OCI-LY3 (cell line): Measurements from ENCODE around the gene RHCE.
"Not testable (repeated sequence)": the region's sequence is repeated elsewhere in the genome, so short reads cannot be mapped to it uniquely, and the experiment has no call there.

Experiments used
- H2AFZ ChIP-seq: fragments of 200-600, 300-600 bp; shearing (Covaris generic); 2 replicates; pipeline ENCODE4 v1.6.0; 2014; ENCODE audit warnings: antibody characterized with exemption, low read depth, low read length
- H3K27ac ChIP-seq: fragments of 200-600, 300-600 bp; sonication (generic); 2 replicates; pipeline ENCODE4 v1.5.1; 2014; ENCODE audit warnings: mild to moderate bottlenecking, low read length, moderate library complexity, mixed read lengths
- H3K27me3 ChIP-seq: fragments of 200-600, 300-600 bp; sonication (generic); 2 replicates; pipeline ENCODE4 v1.6.1; 2014; ENCODE audit warnings: low read depth, low read length, mixed read lengths
- H3K36me3 ChIP-seq: fragments of 200-600, 300-600 bp; sonication (generic); replicated peaks from 2 replicates; pipeline ENCODE3; 2014; ENCODE audit warnings: low read depth, low read length, mixed read lengths
- H3K4me1 ChIP-seq: fragments of 300-600, 200-600 bp; sonication (generic); 2 replicates; pipeline ENCODE4 v1.6.1; 2014; ENCODE audit warnings: low read length, mixed read lengths
- H3K4me2 ChIP-seq: fragments of 200-600, 300-600 bp; sonication (generic); 2 replicates; pipeline ENCODE4 v1.6.1; 2014; ENCODE audit warnings: low read length, mixed read lengths
- H3K4me3 ChIP-seq: fragments of 300-600, 200-600 bp; sonication (generic); 2 replicates; pipeline ENCODE4 v1.5.1; 2014; ENCODE audit warnings: antibody characterized with exemption, mild to moderate bottlenecking, low read length, moderate library complexity
- H3K79me2 ChIP-seq: fragments of 300-600, 200-600 bp; shearing (Covaris generic); 2 replicates; pipeline ENCODE4 v1.6.1; 2014; ENCODE audit warnings: mild to moderate bottlenecking, low read length, mixed read lengths
- H3K9ac ChIP-seq: fragments of 300-600, 200-600 bp; shearing (Covaris generic); 2 replicates; pipeline ENCODE4 v1.6.0; 2014; ENCODE audit warnings: mild to moderate bottlenecking, low read length, moderate library complexity
- H3K9me3 ChIP-seq: fragments of 200-600, 300-600 bp; shearing (Covaris generic); 2 replicates; pipeline ENCODE4 v1.6.1; 2014; ENCODE audit warnings: low read length, mixed read lengths; ENCODE audit not compliant: insufficient read depth
- H4K20me1 ChIP-seq: fragments of 200-600, 300-600 bp; sonication (generic); 2 replicates; pipeline ENCODE4 v1.6.1; 2016; ENCODE audit warnings: low read length, mixed read lengths; ENCODE audit not compliant: insufficient read depth
- EZH2phosphoT487 ChIP-seq: fragments of 200-600 bp; shearing (Covaris generic); IDR thresholded peaks from 2 replicates; pipeline ENCODE4 v1.6.1; 2018; ENCODE audit warnings: antibody characterized with exemption, mixed run types, low read depth
- TF ChIP-seq, protein P1 (sequence below): fragments of 200-600, 300-600 bp; sonication (generic); IDR thresholded peaks from 2 replicates; pipeline ENCODE4 v1.5.1; 2014; ENCODE audit warnings: antibody characterized with exemption, low read length, low read depth

The RHCE gene

DNA sequence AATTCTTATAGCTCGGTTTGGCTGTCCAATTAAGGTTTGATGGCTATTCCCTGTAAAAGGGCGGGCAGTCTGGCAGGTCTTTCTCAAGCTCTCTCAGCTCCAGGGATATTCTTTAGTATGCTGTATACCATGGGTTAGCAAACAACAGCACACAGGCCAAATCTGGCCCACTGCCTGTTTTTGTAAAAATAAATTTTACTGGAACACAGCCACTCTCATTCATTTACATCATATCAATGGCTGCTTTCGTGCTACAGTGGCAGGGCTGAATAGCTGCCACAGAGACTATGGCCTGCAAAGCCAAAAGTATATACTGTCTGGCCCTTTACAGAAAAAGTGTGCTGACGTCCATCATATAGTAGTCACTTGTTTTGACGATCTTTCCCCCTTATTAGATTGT lies 42.1 kb upstream of the RHCE start:
- no peaks in the 10 kb centered on the region for H3K27me3 ChIP-seq
- TF ChIP-seq, protein P1, sequence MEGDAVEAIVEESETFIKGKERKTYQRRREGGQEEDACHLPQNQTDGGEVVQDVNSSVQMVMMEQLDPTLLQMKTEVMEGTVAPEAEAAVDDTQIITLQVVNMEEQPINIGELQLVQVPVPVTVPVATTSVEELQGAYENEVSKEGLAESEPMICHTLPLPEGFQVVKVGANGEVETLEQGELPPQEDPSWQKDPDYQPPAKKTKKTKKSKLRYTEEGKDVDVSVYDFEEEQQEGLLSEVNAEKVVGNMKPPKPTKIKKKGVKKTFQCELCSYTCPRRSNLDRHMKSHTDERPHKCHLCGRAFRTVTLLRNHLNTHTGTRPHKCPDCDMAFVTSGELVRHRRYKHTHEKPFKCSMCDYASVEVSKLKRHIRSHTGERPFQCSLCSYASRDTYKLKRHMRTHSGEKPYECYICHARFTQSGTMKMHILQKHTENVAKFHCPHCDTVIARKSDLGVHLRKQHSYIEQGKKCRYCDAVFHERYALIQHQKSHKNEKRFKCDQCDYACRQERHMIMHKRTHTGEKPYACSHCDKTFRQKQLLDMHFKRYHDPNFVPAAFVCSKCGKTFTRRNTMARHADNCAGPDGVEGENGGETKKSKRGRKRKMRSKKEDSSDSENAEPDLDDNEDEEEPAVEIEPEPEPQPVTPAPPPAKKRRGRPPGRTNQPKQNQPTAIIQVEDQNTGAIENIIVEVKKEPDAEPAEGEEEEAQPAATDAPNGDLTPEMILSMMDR = no peak
- TF ChIP-seq EZH2phosphoT487 = no peak
- no peak overlapping the region for H3K4me3 ChIP-seq
- H4K20me1 ChIP-seq = peaks cover 33% of the 10 kb centered on the region
- no peak overlapping the region for H3K27ac ChIP-seq
- H3K79me2 ChIP-seq = peaks cover 83% of the 10 kb centered on the region
- H3K4me2 ChIP-seq = no peak overlapping the region
- H3K9me3 ChIP-seq = no peaks in the 10 kb centered on the region
- no peak overlapping the region for H3K9ac ChIP-seq
- peaks cover 3% of the 10 kb centered on the region; the same call in 1 of the 2 replicates for H3K4me1 ChIP-seq
- H2AFZ ChIP-seq = no peak overlapping the region
- peaks cover 44% of the 10 kb centered on the region for H3K36me3 ChIP-seq

DNA sequence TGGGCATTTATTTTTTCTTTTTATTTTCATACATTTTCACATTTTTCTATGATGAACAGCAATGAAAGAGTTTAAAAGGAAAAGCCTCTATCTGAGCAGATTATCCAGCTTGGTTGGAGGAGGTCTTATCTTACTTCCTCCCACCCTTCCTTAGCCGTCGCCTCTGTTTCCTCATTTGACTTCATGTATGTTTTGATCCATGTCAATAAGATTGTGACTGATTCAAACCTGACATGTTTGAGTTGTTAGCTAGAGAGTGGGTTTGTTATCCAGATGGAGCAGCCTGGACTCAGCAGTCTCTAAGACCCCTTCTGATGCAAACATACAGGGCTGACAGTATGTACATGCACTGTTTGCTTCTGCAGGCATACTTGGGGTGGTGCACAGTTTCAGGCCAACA lies 41.2 kb upstream of the RHCE start:
- peaks cover 33% of the 10 kb centered on the region for H4K20me1 ChIP-seq
- no peak overlapping the region for H3K9ac ChIP-seq
- no peaks in the 10 kb centered on the region for H3K9me3 ChIP-seq
- no peak overlapping the region for H3K4me2 ChIP-seq
- H3K27ac ChIP-seq = no peak overlapping the region
- H2AFZ ChIP-seq = no peak overlapping the region
- H3K79me2 ChIP-seq = peaks cover 75% of the 10 kb centered on the region
- no peaks in the 10 kb centered on the region for H3K27me3 ChIP-seq
- TF ChIP-seq EZH2phosphoT487 = no peak
- TF ChIP-seq, protein P1 = no peak
- H3K4me3 ChIP-seq = no peak overlapping the region
- peaks cover 49% of the 10 kb centered on the region for H3K36me3 ChIP-seq
- H3K4me1 ChIP-seq = no peaks in the 10 kb centered on the region

DNA sequence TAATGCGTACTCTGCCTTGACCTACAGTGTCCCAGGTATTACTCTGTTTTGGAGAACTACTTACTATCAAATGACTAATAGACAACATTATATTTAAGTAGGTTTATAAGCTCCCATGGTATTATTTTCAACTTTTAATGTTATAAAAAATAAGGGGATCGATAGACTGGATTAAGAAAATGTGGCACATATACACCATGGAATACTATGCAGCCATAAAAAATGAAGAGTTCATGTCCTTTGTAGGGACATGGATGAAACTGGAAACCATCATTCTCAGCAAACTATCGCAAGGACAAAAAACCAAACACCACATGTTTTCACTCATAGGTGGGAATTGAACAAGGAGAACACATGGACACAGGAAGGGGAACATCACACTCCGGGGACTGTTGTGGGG lies 40.2 kb upstream of the RHCE start:
- not testable (repeated sequence) for H3K4me2 ChIP-seq, H3K4me3 ChIP-seq, H3K9ac ChIP-seq, H3K27me3 ChIP-seq, H2AFZ ChIP-seq, H3K4me1 ChIP-seq, H3K9me3 ChIP-seq, H3K27ac ChIP-seq
- peaks cover 30% of the 10 kb centered on the region for H4K20me1 ChIP-seq
- peaks cover 66% of the 10 kb centered on the region for H3K79me2 ChIP-seq
- peaks cover 52% of the 10 kb centered on the region for H3K36me3 ChIP-seq

DNA sequence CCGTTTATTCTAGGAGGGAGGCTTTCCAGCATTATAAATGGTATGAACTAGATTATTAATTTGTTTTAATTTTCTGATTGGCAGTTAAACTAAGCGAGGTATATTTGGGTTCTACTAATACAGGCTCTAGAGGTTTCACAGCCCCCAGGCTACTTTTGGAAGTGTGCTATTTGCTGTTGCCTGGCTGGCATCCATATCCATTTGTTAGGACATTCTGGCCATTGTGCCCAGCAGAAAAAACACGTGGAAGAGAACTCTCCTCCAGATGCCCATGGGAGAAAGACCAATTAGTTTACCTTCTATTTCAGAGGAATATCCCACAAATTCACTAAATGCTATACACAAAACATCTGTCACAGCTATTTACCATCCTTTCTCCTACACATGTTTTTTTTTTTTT lies 39.4 kb upstream of the RHCE start:
- TF ChIP-seq, protein P1 = no peak
- no peak for TF ChIP-seq EZH2phosphoT487
- Histone ChIP-seq H3K4me2 (no peak overlapping the region), H2AFZ (no peak overlapping the region), H3K9ac (no peak overlapping the region), H3K4me1 (no peaks in the 10 kb centered on the region), H3K9me3 (no peaks in the 10 kb centered on the region), H4K20me1 (peaks cover 23% of the 10 kb centered on the region), H3K36me3 (peaks cover 53% of the 10 kb centered on the region), H3K4me3 (no peak overlapping the region), H3K27ac (no peak overlapping the region), H3K79me2 (peaks cover 58% of the 10 kb centered on the region), H3K27me3 (no peaks in the 10 kb centered on the region)
